ENCODE results near the gene TNS1. TPM values are rescaled to one million over a fixed set of nuclear protein-coding genes. Genes with fewer than 3 reads are reported as not detected.

The TNS1 gene
- total and polyA plus RNA-seq, 9 of the 15 experiments (the other 6 are each of a cell fraction or from before 2014, with no cell fraction given): 0.13 to 2.7 (median 0.77) TPM

- TF ChIP-seq JUN (IDR thresholded peaks at IDR 0.05; ENCODE audit: borderline replicate concordance, low read depth, low read length): no peak
- no peak for TF ChIP-seq JUN (CRISPR knock-in tag; IDR thresholded peaks at IDR 0.05; ENCODE audit: borderline replicate concordance)
- TF ChIP-seq TFAP4 (CRISPR knock-in tag; IDR thresholded peaks at IDR 0.05; ENCODE audit: borderline replicate concordance): no peak
Measured at GRCh38 chr2:217755027-217755745, 247.6 kb downstream of the TNS1 start (continued).

GRCh38 chr2:217753460-217754200 lies 249.2 kb downstream of the TNS1 start:
- no peak for ATAC-seq
- Histone ChIP-seq H3K4me2 (ENCODE audit: insufficient read depth, low read length) (no peak overlapping the region), H3K79me2 (ENCODE audit: control insufficient read depth, insufficient read depth, low read length) (no peaks in the 10 kb centered on the region), H2AFZ (ENCODE audit: low read depth, low read length) (no peak overlapping the region), H4K20me1 (replicated peaks; ENCODE audit: control insufficient read depth, insufficient read depth, low read length) (no peaks in the 10 kb centered on the region), H3K36me3 (ENCODE audit: control insufficient read depth, insufficient read depth, low read length) (no peaks in the 10 kb centered on the region), H3K27ac (ENCODE audit: extremely low read depth, low read depth, low read length) (no peak overlapping the region), H3K9ac (ENCODE audit: insufficient read depth in 1 of 2, low read depth in 2 of 2, low read length in 2 of 2) (no peak overlapping the region), H3K9me1 (ENCODE audit: control insufficient read depth, insufficient read depth, low read length) (no peaks in the 10 kb centered on the region), H3K4me1 (replicated peaks in 1 of 2; ENCODE audit: control insufficient read depth in 2 of 2, insufficient read depth in 2 of 2, low read length in 2 of 2) (peaks cover 0 to 6% of the 10 kb centered on the region in 2 experiments; a peak in 2 of 5 replicates), H3K27me3 (ENCODE audit: control insufficient read depth in 2 of 2, insufficient read depth in 2 of 2, low read length in 2 of 2) (peaks cover 0 to 10% of the 10 kb centered on the region in 2 experiments; a peak in 2 of 5 replicates), H3K9me3 (replicated peaks; ENCODE audit: control insufficient read depth, insufficient read depth, low read depth, low read length) (no peaks in the 10 kb centered on the region), H3K4me3 (no peak overlapping the region)
- in situ Hi-C loops (cut with MboI): no loop called here
- no TSS peak for BruUV-seq (replicated peaks)
- 0% methylated on average over 9 of the region's 9 CpGs for WGBS (ENCODE audit: insufficient coverage, low coverage, missing lambda C conversion rate)
- ChIA-PET CTCF (ENCODE audit: low intra/inter-chr PET ratio) (no interaction called here), POLR2A (interaction anchor here (0.6 kb wide), 1 partner anchor 180 kb away, joined by 3 read pairs; no protein-coding TSS in a partner anchor)
- no peak for FAIRE-seq
- TF ChIP-seq ATF1 (CRISPR knock-in tag; IDR thresholded peaks at IDR 0.05): no peak
- no peak for TF ChIP-seq ATF1 (tag; IDR thresholded peaks at IDR 0.05)
- TF ChIP-seq RBM25 (IDR thresholded peaks at IDR 0.05; ENCODE audit: low read depth, low read length, severe bottlenecking): peak; percentile 38
- no peak for TF ChIP-seq TGIF2 (CRISPR knock-in tag; IDR thresholded peaks at IDR 0.05)
- intact Hi-C loops (cut with micrococcal nuclease): loop anchor here (10.0 kb wide), 1 partner anchor 99 kb away; no protein-coding TSS in a partner anchor
- DNase-seq (ENCODE audit: extremely low read depth in 1 of 4, low spot score in 3 of 4): no peak

All from K562 (cell line).